Retinal pigment epithelial cell (primary cell): ENCODE measurements around the gene TBX15.

ENCODE experiments used
- DNase-seq: peaks from one replicate; pipeline ENCODE4 v3.0.0-alpha.2; 2010; ENCODE audit warnings: low read depth
- H3K4me3 ChIP-seq: 2 replicates; pipeline ENCODE4 v1.5.1; 2011; ENCODE audit warnings: mild to moderate bottlenecking, low read length, control low read depth, moderate library complexity
- CTCF ChIP-seq: conservative IDR thresholded peaks from 2 replicates; pipeline ENCODE4 v1.5.1; 2011; ENCODE audit warnings: low read depth, low read length, control low read depth, inconsistent platforms

Gene TBX15

DNA sequence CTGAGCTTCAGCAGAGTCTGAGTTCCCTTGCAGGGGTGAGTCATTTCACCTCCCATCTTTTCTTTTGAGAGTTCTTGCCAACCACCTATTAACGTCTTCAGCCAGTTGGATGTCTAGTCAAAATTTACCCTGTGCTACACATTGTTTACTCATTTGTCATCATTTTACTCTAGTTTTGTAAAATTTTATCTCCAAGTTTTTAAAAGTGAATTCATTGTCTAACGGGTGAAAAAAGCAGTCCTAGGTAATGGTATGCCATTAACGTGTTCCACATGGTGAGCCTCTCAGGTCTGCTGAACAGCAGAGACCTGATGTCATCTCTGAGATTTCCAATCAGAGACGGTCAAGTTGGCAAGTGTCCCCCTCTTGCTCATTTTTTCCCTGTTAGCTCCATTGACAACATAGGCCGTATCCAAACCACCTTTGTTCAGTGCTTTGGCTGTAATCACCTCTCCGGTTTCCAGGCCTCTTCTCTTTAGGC is 85.4 kb downstream of the TBX15 start:
- no peak for DNase-seq
- no peak for TF ChIP-seq CTCF
- no peak overlapping the region for H3K4me3 ChIP-seq

- DNase-seq: no peak
- H3K4me3 ChIP-seq: no peak overlapping the region
- TF ChIP-seq CTCF: no peak
These were observed 85.8 kb downstream of the TBX15 start for GRCh38 chr1:118902299-118902698.

GRCh38 chr1:118900643-118901440 is 87.3 kb downstream of the TBX15 start:
- no peak for TF ChIP-seq CTCF
- no peak overlapping the region for H3K4me3 ChIP-seq
- no peak for DNase-seq

DNA sequence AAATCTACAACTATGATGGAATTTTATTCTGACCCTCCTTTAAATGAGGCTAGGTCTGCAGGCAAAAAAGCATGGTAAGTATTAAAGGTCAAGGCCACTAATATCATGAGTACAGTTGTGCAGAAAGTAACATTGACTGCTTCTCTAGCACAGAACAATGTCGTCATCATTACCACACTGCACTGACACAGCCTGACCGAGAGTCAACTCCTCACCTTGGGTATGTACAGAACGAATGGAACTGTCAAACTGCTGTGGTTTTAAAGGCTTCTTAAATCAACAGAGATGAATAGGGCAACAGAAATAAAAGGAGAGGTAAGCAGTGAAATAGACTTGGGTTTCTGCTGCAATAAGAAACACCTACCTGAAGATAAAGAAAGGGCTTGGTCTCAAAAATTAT is 88.8 kb downstream of the TBX15 start:
- TF ChIP-seq CTCF: no peak
- H3K4me3 ChIP-seq: no peak overlapping the region
- DNase-seq: no peak

DNA sequence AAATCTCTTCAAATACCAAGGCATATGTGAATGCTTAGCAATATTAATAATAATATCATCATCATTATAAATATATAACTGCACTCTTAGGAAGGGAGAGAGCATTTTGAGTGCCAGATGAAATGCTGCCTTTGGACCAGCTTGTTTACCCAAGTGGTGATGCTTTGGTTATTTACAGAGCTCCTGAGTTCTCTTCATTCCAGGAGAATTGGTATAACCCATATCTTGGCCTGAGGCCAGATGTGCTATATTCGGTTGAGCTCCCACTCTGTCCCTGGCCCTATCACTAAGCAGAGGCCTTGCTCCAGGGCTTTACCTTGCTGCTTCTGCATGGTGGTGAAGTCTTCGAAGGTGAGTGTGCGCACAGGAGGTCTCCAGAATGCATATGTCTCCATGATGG is 89.4 kb downstream of the TBX15 start:
- no peak for DNase-seq
- TF ChIP-seq CTCF: no peak

GRCh38 chr1:118896416-118896815 is 91.7 kb downstream of the TBX15 start:
- no peak overlapping the region for H3K4me3 ChIP-seq
- DNase-seq: no peak
- TF ChIP-seq CTCF: no peak

More for the DNA sequence above, 89.4 kb downstream of the TBX15 start:
- H3K4me3 ChIP-seq: no peak overlapping the region

- H3K4me3 ChIP-seq: no peak overlapping the region
- TF ChIP-seq CTCF: no peak
- DNase-seq: no peak
These were observed 93.3 kb downstream of the TBX15 start for GRCh38 chr1:118894836-118895235.
